GM12874 (cell line): ENCODE results near the gene KCNAB1.

ENCODE experiments used
- TF ChIP-seq, protein P1 (sequence below): IDR thresholded peaks from 2 replicates; pipeline ENCODE4 v1.5.1; 2011; ENCODE audit warnings: low read depth, mild to moderate bottlenecking, control low read depth, low read length, moderate library complexity; ENCODE audit not compliant: insufficient read depth

The KCNAB1 gene

DNA sequence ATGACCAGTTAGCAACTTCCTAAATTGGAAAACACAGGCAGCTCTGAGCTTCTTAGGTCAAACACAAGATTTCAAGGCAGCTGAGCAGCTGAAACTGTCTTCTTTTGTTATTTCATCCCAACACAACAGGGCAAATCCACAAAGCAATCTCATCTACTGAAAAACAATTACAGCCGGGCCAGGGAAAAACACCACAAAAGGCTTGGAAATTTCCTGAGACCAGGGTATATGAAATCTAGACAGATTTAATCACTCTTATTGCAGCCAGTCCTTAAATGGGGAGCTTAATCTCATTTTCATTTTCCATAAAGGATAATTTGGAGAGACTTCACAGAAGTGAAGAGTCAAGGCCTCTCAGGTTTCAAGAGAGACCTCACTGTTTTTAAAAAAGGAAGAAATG is 252.7 kb downstream of the KCNAB1 start:
- TF ChIP-seq, protein P1, sequence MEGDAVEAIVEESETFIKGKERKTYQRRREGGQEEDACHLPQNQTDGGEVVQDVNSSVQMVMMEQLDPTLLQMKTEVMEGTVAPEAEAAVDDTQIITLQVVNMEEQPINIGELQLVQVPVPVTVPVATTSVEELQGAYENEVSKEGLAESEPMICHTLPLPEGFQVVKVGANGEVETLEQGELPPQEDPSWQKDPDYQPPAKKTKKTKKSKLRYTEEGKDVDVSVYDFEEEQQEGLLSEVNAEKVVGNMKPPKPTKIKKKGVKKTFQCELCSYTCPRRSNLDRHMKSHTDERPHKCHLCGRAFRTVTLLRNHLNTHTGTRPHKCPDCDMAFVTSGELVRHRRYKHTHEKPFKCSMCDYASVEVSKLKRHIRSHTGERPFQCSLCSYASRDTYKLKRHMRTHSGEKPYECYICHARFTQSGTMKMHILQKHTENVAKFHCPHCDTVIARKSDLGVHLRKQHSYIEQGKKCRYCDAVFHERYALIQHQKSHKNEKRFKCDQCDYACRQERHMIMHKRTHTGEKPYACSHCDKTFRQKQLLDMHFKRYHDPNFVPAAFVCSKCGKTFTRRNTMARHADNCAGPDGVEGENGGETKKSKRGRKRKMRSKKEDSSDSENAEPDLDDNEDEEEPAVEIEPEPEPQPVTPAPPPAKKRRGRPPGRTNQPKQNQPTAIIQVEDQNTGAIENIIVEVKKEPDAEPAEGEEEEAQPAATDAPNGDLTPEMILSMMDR = no peak

DNA sequence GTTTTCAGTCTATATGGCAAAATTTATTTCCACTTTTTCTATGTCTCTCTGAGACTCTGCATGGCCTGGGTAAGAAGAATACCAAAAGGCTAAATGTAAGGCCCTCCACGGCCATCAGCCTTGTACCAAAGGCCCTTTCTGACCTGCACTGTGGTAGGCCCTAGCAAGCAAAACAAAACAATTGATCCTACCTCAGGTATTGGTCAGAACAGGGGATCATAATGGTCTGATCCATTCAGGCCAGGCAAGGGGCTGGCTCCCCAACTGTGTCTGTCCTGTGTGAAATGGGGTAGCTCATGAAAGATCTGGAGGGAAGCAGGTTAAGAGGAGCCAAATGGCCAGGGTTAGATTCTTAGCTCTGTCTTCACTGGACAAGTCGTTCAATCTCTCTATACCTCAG is 253.3 kb downstream of the KCNAB1 start:
- TF ChIP-seq, protein P1 = no peak

DNA sequence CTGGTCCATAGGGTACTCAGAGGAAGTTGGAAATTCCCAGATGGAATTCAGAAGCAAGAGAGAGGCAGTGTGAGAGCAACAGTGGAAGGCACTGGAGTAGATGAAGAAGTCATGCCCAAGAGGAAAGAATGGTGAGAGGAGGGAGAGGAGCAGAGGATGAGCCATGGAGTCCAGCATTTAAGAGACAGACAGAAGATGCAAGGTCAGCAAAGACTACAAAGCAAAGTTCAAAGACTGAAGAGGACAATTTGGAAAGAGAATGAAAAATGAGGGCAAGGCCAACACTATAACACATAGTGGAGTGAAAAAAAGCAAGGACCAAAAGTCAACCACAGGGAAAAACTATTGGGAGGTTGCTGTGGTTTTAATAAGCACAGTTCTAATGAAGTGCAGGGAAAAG is 255.8 kb downstream of the KCNAB1 start:
- TF ChIP-seq, protein P1 = no peak

DNA sequence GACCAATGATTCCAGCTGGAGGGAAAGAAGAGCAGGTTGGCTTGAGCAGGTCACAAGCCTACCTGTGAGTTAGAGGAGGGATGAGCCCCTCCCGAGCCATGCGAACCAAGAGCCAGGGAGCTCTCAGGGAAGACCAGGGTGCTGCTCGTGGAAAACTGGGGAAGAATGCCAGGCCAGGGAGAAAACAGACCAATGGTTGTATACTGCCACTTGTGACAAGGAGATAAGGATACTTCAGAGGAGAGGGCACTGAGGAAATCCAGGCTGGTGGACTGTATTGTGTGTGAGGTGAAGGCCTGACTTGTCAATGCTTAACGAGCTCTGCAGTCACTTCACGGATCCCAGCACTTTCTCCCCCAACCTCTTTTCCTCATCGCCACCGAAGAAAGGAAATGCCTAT is 256.9 kb downstream of the KCNAB1 start:
- TF ChIP-seq, protein P1 = no peak

DNA sequence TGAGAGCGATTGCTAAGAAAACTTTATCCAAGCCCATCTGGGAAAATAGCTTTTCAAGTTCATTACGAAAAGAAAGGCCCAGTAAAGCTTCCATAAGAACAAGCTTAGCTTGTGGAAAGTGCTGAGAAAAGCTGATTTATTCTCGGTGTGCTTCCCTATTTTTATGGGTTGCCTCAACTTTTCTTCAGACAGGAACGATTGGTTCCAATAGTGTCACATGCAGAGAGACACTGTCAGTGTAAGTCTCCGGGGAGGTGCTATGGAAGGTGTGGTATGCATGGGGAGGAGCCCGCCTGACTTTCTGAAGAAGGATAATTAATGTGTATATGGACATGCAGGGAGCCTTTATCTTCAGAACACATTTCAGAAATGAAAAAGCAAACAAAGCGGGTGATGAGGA is 257.3 kb downstream of the KCNAB1 start:
- TF ChIP-seq, protein P1 = no peak

DNA sequence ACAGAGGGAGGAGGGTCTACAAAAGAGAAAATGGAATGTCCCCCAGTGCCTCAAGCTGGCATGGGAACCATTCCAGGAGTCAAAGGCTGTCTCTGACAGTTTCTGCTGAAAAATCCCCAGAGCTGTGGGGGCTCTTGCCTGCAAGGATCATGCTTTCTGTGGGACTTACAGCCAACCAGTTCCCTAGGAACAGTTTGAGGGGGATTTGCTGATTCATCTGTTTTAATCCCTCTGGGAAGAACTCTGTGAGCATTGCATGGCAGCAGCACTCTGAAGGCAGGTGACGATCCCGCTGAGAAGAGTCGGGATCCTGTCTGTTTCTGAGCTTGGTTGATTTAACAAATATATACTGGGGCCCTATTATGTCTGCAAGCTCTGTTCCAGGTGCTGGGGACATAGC is 258.5 kb downstream of the KCNAB1 start:
- TF ChIP-seq, protein P1 = no peak

DNA sequence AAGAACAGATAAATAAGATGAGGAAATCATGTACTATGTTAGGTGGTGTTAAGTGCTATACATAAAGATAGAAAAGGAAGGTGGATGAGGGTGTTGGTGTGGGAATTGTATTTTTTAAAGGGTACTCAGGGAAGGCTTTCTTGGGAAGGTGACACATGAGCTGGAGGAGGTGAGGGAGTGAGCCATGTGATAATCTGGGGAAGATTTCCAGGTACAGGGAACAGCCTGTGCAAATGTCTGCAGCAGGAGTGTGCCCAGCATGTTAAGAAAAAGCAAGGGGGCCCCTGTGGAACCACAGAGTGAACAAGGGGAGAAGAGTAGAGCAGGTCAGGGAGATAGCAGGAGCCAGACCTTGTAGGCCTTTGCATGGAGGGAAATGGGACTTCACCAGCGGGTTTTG is 258.9 kb downstream of the KCNAB1 start:
- TF ChIP-seq, protein P1 = no peak

DNA sequence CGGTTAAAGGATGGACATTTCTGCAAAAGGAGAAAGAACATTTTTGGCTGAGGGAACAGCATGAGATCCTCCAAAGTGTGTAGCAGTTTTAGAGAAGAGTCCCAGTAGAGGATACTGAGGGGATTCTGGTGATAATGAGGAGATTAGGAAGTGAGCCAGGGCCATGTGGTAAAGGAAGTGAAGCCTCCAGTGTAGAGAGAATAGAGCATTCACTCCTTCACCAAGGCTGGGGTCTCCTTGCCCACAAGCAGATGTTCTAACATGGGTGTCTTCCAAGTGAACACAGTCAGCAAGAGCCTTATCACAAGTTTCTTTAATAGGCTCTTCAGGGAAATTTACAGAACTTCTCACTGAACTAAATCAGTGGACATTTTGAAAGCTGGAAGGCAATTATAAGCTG is 260.9 kb downstream of the KCNAB1 start:
- TF ChIP-seq, protein P1 = no peak
